ENCODE measurements around the gene ANKS6. TPM values are rescaled to one million over a fixed set of nuclear protein-coding genes. Genes with fewer than 3 reads are reported as not detected.

Gene ANKS6
- total RNA-seq, 3 donors from 2014 or later (not counting 1 experiment from before 2014, with no cell fraction given), result 8.1 to 12.6 (median 10.5) TPM

DNA sequence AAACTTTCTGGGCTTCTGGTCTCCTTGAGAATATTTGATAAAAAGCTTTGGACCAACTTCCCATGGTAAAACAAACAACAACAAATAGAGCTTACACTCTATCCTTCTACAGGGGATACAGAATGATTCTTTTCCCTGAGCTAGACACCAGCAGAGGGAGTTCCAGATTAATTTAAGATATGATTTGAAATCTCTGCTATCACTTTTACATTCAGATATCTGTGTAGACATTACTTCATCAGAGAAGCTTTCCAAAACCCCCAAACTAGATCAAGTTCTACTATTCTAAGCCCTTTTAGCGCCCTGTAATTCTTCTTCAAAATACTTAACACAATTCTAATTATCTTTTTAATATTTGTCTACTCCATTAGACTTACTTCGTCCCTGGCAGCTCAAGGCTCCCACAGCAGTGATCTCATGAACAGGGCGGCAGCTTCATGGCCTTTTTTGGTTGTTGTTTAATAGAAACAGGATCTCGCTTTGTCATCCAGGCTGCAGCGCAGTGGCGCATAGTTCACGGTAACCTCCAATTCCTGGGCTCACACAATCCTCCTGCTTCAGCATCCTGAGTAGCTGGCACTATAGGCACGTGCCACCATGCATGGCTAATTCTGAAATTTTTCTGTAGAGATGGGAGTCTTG is 10.2 kb upstream of the ANKS6 start:
- 89% methylated on average over 8 of the region's 8 CpGs for WGBS (ENCODE audit: insufficient coverage)

GRCh38 chr9:98805506-98806272 is 9.3 kb upstream of the ANKS6 start:
- intact Hi-C loops (cut with micrococcal nuclease), result no loop called here
- no peak overlapping the region for H3K4me3 Mint-ChIP-seq
- DNase-seq (no peak), ATAC-seq (no peak)
- H3K9me3 Mint-ChIP-seq, result no peaks in the 10 kb centered on the region
- Histone ChIP-seq H3K27ac (ENCODE audit: low read length) (no peak overlapping the region), H3K9me3 (ENCODE audit: control insufficient read depth, insufficient read depth, low read length) (no peaks in the 10 kb centered on the region), H3K36me3 (ENCODE audit: control insufficient read depth, insufficient read depth, low read length) (no peaks in the 10 kb centered on the region), H3K4me1 (ENCODE audit: control insufficient read depth, insufficient read depth, low read length) (peaks cover 16% of the 10 kb centered on the region), H3K27me3 (ENCODE audit: control insufficient read depth, insufficient read depth, low read length) (no peaks in the 10 kb centered on the region), H3K4me3 (ENCODE audit: low read length) (no peak overlapping the region)
- H3K36me3 Mint-ChIP-seq, result no peaks in the 10 kb centered on the region
- TF ChIP-seq CTCF (IDR thresholded peaks at IDR 0.05), result no peak
- WGBS (ENCODE audit: insufficient coverage), result 92% methylated on average over 8 of the region's 8 CpGs
- no peak overlapping the region for H3K27ac Mint-ChIP-seq
- H3K27me3 Mint-ChIP-seq (ENCODE audit: low read depth in 2 of 2), result peaks cover 6 to 20% of the 10 kb centered on the region in 2 donors
- H3K4me1 Mint-ChIP-seq, result peaks cover 18 to 33% of the 10 kb centered on the region in 2 donors

More for the DNA sequence above, 10.2 kb upstream of the ANKS6 start:
- Histone ChIP-seq H3K36me3 (ENCODE audit: control insufficient read depth, insufficient read depth, low read length) (no peaks in the 10 kb centered on the region), H3K9me3 (ENCODE audit: control insufficient read depth, insufficient read depth, low read length) (no peaks in the 10 kb centered on the region), H3K4me1 (ENCODE audit: control insufficient read depth, insufficient read depth, low read length) (peaks cover 16% of the 10 kb centered on the region), H3K27ac (ENCODE audit: low read length) (no peak overlapping the region), H3K27me3 (ENCODE audit: control insufficient read depth, insufficient read depth, low read length) (no peaks in the 10 kb centered on the region), H3K4me3 (ENCODE audit: low read length) (no peak overlapping the region)
- Mint-ChIP-seq H3K9me3 (no peaks in the 10 kb centered on the region), H3K27ac (peak overlapping the region; percentile 16 to 25), H3K4me1 (peaks cover 18 to 40% of the 10 kb centered on the region in 2 donors), H3K27me3 (ENCODE audit: low read depth in 2 of 2) (peaks cover 6 to 20% of the 10 kb centered on the region in 2 donors), H3K36me3 (no peaks in the 10 kb centered on the region), H3K4me3 (peak overlapping the region; percentile 93)
- TF ChIP-seq CTCF (IDR thresholded peaks at IDR 0.05), result no peak
- DNase-seq (no peak), ATAC-seq (no peak)
- intact Hi-C loops (cut with micrococcal nuclease), result no loop called here

GRCh38 chr9:98804083-98804482 is 7.7 kb upstream of the ANKS6 start:
- Mint-ChIP-seq H3K9me3 (no peaks in the 10 kb centered on the region), H3K4me3 (no peak overlapping the region), H3K4me1 (peaks cover 18 to 19% of the 10 kb centered on the region in 2 donors), H3K27me3 (ENCODE audit: low read depth in 2 of 2) (peaks cover 6 to 20% of the 10 kb centered on the region in 2 donors), H3K36me3 (no peaks in the 10 kb centered on the region), H3K27ac (no peak overlapping the region)
- no CpG with 5 or more reads among the region's 2 CpGs for WGBS (ENCODE audit: insufficient coverage)
- intact Hi-C loops (cut with micrococcal nuclease), result no loop called here
- H3K27me3 ChIP-seq (ENCODE audit: control insufficient read depth, insufficient read depth, low read length), result no peaks in the 10 kb centered on the region
- no peaks in the 10 kb centered on the region for H3K36me3 ChIP-seq (ENCODE audit: control insufficient read depth, insufficient read depth, low read length)
- H3K9me3 ChIP-seq (ENCODE audit: control insufficient read depth, insufficient read depth, low read length), result no peaks in the 10 kb centered on the region
- TF ChIP-seq CTCF (IDR thresholded peaks at IDR 0.05), result no peak
- H3K27ac ChIP-seq (ENCODE audit: low read length), result no peak overlapping the region
- no peak for DNase-seq
- ATAC-seq, result no peak
- peaks cover 16% of the 10 kb centered on the region for H3K4me1 ChIP-seq (ENCODE audit: control insufficient read depth, insufficient read depth, low read length)
- H3K4me3 ChIP-seq (ENCODE audit: low read length), result no peak overlapping the region

All from natural killer cell (primary cell).